Activated naive CD4-positive, alpha-beta T cell treated with anti-CD3 and anti-CD28 coated beads for 36 hours (primary cell): ENCODE measurements around the gene CDC6. TPM values are rescaled to one million over a fixed set of nuclear protein-coding genes. Genes with fewer than 3 reads are reported as not detected.
"Not testable (repeated sequence)": the region's sequence is repeated elsewhere in the genome, so short reads cannot be mapped to it uniquely, and the experiment has no call there.

ENCODE experiments used
- CTCF ChIA-PET: fragments of 350-600 bp; sonication (Branson Sonifier 250); formaldehyde crosslinking; loops from one replicate; lab custom pipeline; 2021; ENCODE audit warnings: antibody characterized with exemption; lab: Charles Lee
- DNase-seq: peaks from one replicate; pipeline ENCODE4 v3.0.0-alpha.2; 2020
- H3K27ac Mint-ChIP-seq: one replicate; pipeline ENCODE4 v1.8.0; 2021; ENCODE audit warnings: mild to moderate bottlenecking, mixed read lengths
- H3K27me3 Mint-ChIP-seq: one replicate; pipeline ENCODE4 v1.8.0; 2021; ENCODE audit warnings: low read depth, mixed read lengths
- H3K36me3 Mint-ChIP-seq: one replicate; pipeline ENCODE4 v1.8.0; 2021; ENCODE audit warnings: low read depth, mixed read lengths
- H3K4me1 Mint-ChIP-seq: one replicate; pipeline ENCODE4 v1.8.0; 2021; ENCODE audit warnings: low read depth, mixed read lengths
- H3K4me3 Mint-ChIP-seq: one replicate; pipeline ENCODE4 v1.8.0; 2021; ENCODE audit warnings: mild to moderate bottlenecking, moderate library complexity, mixed read lengths
- H3K9me3 Mint-ChIP-seq: one replicate; pipeline ENCODE4 v1.8.0; 2021; ENCODE audit warnings: mixed read lengths
- intact Hi-C: fragments of 100-400 bp; cut with micrococcal nuclease; formaldehyde crosslinking; loops from one replicate; pipeline ENCODE4 v1.15.1; 2023
- total RNA-seq, 2 experiments: library from RNA; stranded (reverse); gene quantifications; one replicate each; pipeline ENCODE4 v1.2.3, GENCODE V29; 2021

CDC6 gene
- total RNA-seq, 2 experiments from 2014 or later, result 86.5 to 90.4 TPM

GRCh38 chr17:40304552-40304863, 16.8 kb downstream of the CDC6 start:
- H3K4me3 Mint-ChIP-seq, H3K9me3 Mint-ChIP-seq, H3K27ac Mint-ChIP-seq, DNase-seq, H3K27me3 Mint-ChIP-seq, intact Hi-C loops: not testable (repeated sequence)
- CTCF ChIA-PET, result interaction anchor here (0.6 to 12.1 kb wide), 5 partner anchors 12 to 228 kb away, joined by 3 to 178 read pairs (median 5); no protein-coding TSS in a partner anchor
- Mint-ChIP-seq H3K36me3 (peaks cover 28% of the 10 kb centered on the region), H3K4me1 (peaks cover 10% of the 10 kb centered on the region)

GRCh38 chr17:40304866-40305265, 17.2 kb downstream of the CDC6 start:
- DNase-seq, H3K27me3 Mint-ChIP-seq, H3K4me3 Mint-ChIP-seq, H3K27ac Mint-ChIP-seq, H3K9me3 Mint-ChIP-seq, intact Hi-C loops: not testable (repeated sequence)
- H3K4me1 Mint-ChIP-seq, result peaks cover 10% of the 10 kb centered on the region
- peaks cover 26% of the 10 kb centered on the region for H3K36me3 Mint-ChIP-seq
- CTCF ChIA-PET, result interaction anchor here (0.8 to 12.1 kb wide), 4 partner anchors 12 to 228 kb away, joined by 3 to 178 read pairs (median 30); no protein-coding TSS in a partner anchor

GRCh38 chr17:40306395-40306794, 18.7 kb downstream of the CDC6 start:
- H3K9me3 Mint-ChIP-seq, result no peaks in the 10 kb centered on the region
- peaks cover 19% of the 10 kb centered on the region for H3K4me1 Mint-ChIP-seq
- peaks cover 22% of the 10 kb centered on the region for H3K36me3 Mint-ChIP-seq
- H3K4me3 Mint-ChIP-seq, result no peak overlapping the region
- H3K27ac Mint-ChIP-seq, result peak overlapping the region; percentile 19
- H3K27me3 Mint-ChIP-seq, result no peaks in the 10 kb centered on the region
- intact Hi-C loops, result no loop called here
- CTCF ChIA-PET, result interaction anchor here (0.7 to 12.1 kb wide), 8 partner anchors 10 to 227 kb away, joined by 3 to 178 read pairs (median 5); no protein-coding TSS in a partner anchor
- DNase-seq, result no peak

- H3K36me3 Mint-ChIP-seq, result peaks cover 16% of the 10 kb centered on the region
Observed at GRCh38 chr17:40307001-40307730, 19.5 kb downstream of the CDC6 start.

GRCh38 chr17:40307740-40308239, 20.1 kb downstream of the CDC6 start:
- CTCF ChIA-PET, result interaction anchor here (0.7 to 12.1 kb wide), 12 partner anchors 9 to 226 kb away, joined by 3 to 178 read pairs (median 4); no protein-coding TSS in a partner anchor
- intact Hi-C loops, result no loop called here
- H3K9me3 Mint-ChIP-seq, result no peaks in the 10 kb centered on the region

More at GRCh38 chr17:40307001-40307730, 19.5 kb downstream of the CDC6 start:
- peak; percentile 30 for DNase-seq
- CTCF ChIA-PET, result interaction anchor here (0.7 to 12.1 kb wide), 14 partner anchors 9 to 226 kb away, joined by 3 to 178 read pairs (median 4); no protein-coding TSS in a partner anchor
- Mint-ChIP-seq H3K27ac (no peak overlapping the region), H3K4me3 (no peak overlapping the region), H3K9me3 (no peaks in the 10 kb centered on the region), H3K27me3 (no peaks in the 10 kb centered on the region), H3K4me1 (peaks cover 21% of the 10 kb centered on the region)
- intact Hi-C loops, result no loop called here

GRCh38 chr17:40309031-40309948, 21.6 kb downstream of the CDC6 start, which contains the start of gene RARA:
Gene RARA, plus strand, starts transcription at chr17:40309180. Its CDS starts 22,039 bp downstream, at chr17:40331219.
- no peak for DNase-seq
- H3K4me3 Mint-ChIP-seq, result no peak within 1 kb of the TSS
- no peaks in the 10 kb centered on the region for H3K9me3 Mint-ChIP-seq
- H3K27ac Mint-ChIP-seq, result no peak within 1 kb of the TSS
- peaks cover 19% of the 10 kb centered on the region for H3K4me1 Mint-ChIP-seq
- no peaks in the 10 kb centered on the region for H3K27me3 Mint-ChIP-seq
- intact Hi-C loops, result no loop called here
- H3K36me3 Mint-ChIP-seq, result no peaks in the 10 kb centered on the region
- CTCF ChIA-PET, result interaction anchor here (0.6 to 1.2 kb wide), 2 partner anchors 13 to 45 kb away, joined by 3 read pairs; no protein-coding TSS in a partner anchor

More at GRCh38 chr17:40307740-40308239, 20.1 kb downstream of the CDC6 start:
- Mint-ChIP-seq H3K27me3 (no peaks in the 10 kb centered on the region), H3K27ac (no peak overlapping the region), H3K36me3 (peaks cover 12% of the 10 kb centered on the region), H3K4me1 (peaks cover 21% of the 10 kb centered on the region), H3K4me3 (no peak overlapping the region)
- DNase-seq, result no peak

- no peak overlapping the region for H3K27ac Mint-ChIP-seq
- DNase-seq, result no peak
Observed at GRCh38 chr17:40309949-40310510, 22.4 kb downstream of the CDC6 start.

GRCh38 chr17:40310882-40311391, 23.3 kb downstream of the CDC6 start:
- CTCF ChIA-PET, result interaction anchor here (0.8 to 1.4 kb wide), 4 partner anchors 8 to 44 kb away, joined by 3 to 4 read pairs (median 3); no protein-coding TSS in a partner anchor
- no peak overlapping the region for H3K27ac Mint-ChIP-seq
- DNase-seq, result no peak
- H3K4me1 Mint-ChIP-seq, result peaks cover 31% of the 10 kb centered on the region
- H3K9me3 Mint-ChIP-seq, result no peaks in the 10 kb centered on the region
- no peak overlapping the region for H3K4me3 Mint-ChIP-seq
- no peaks in the 10 kb centered on the region for H3K36me3 Mint-ChIP-seq
- intact Hi-C loops, result no loop called here
- H3K27me3 Mint-ChIP-seq, result no peaks in the 10 kb centered on the region

More at GRCh38 chr17:40309949-40310510, 22.4 kb downstream of the CDC6 start:
- CTCF ChIA-PET, result interaction anchor here (0.8 to 1.2 kb wide), 2 partner anchors 9 to 14 kb away, joined by 3 read pairs; no protein-coding TSS in a partner anchor
- Mint-ChIP-seq H3K4me1 (peaks cover 25% of the 10 kb centered on the region), H3K36me3 (no peaks in the 10 kb centered on the region), H3K9me3 (no peaks in the 10 kb centered on the region), H3K4me3 (no peak overlapping the region), H3K27me3 (no peaks in the 10 kb centered on the region)
- intact Hi-C loops, result no loop called here

- no peak for DNase-seq
- H3K4me3 Mint-ChIP-seq, result no peak overlapping the region
Observed at GRCh38 chr17:40311575-40311974, 23.9 kb downstream of the CDC6 start.

GRCh38 chr17:40312131-40312731, 24.6 kb downstream of the CDC6 start:
- CTCF ChIA-PET, result interaction anchor here (1.3 to 1.4 kb wide), 2 partner anchors 9 to 42 kb away, joined by 3 to 4 read pairs; no protein-coding TSS in a partner anchor
- H3K4me1 Mint-ChIP-seq, result peaks cover 41% of the 10 kb centered on the region
- no peak overlapping the region for H3K4me3 Mint-ChIP-seq
- no peaks in the 10 kb centered on the region for H3K27me3 Mint-ChIP-seq
- DNase-seq, result no peak
- H3K27ac Mint-ChIP-seq, result no peak overlapping the region
- H3K36me3 Mint-ChIP-seq, result no peaks in the 10 kb centered on the region
- H3K9me3 Mint-ChIP-seq, result no peaks in the 10 kb centered on the region
- intact Hi-C loops, result no loop called here

More at GRCh38 chr17:40311575-40311974, 23.9 kb downstream of the CDC6 start:
- intact Hi-C loops, result no loop called here
- no peaks in the 10 kb centered on the region for H3K27me3 Mint-ChIP-seq
- CTCF ChIA-PET, result interaction anchor here (0.7 to 1.4 kb wide), 4 partner anchors 9 to 104 kb away, joined by 3 to 4 read pairs (median 3); no protein-coding TSS in a partner anchor
- H3K4me1 Mint-ChIP-seq, result peaks cover 37% of the 10 kb centered on the region
- no peak overlapping the region for H3K27ac Mint-ChIP-seq
- no peaks in the 10 kb centered on the region for H3K9me3 Mint-ChIP-seq
- no peaks in the 10 kb centered on the region for H3K36me3 Mint-ChIP-seq
